Stomach (tissue), 9 donors: Measurements from ENCODE around the gene DHX29. TPM values are rescaled to one million over a fixed set of nuclear protein-coding genes. Genes with fewer than 3 reads are reported as not detected.

Experiments
- DNase-seq, 2 donors: peaks; one replicate each; pipeline versions ENCODE4 v3.0.0 to v3.0.0-alpha.2; 2013 to 2019
- H3K27ac ChIP-seq, 5 donors: fragments of 200-600 bp in 4 of 5; sonication (generic) in 4 of 5; one replicate each; pipeline ENCODE4 v1.5.1; 2013 to 2019; ENCODE audit warnings: mild to moderate bottlenecking in 1 of 5, moderate library complexity in 1 of 5
- H3K27me3 ChIP-seq, 3 donors: fragments of 200-600 bp; sonication (generic); one replicate each; pipeline ENCODE4 v1.5.1; 2017 to 2019; ENCODE audit warnings: mixed run types in 1 of 3
- H3K36me3 ChIP-seq, 4 donors: fragments of 200-600 bp; sonication (generic); 1 replicate in 3 of 4; 2 replicates in 1 of 4; pipeline ENCODE4 v1.5.1; 2016 to 2019
- H3K4me1 ChIP-seq, 4 donors: fragments of 200-600 bp; sonication (generic); one replicate each; pipeline ENCODE4 v1.5.1; 2016 to 2019
- H3K4me3 ChIP-seq, 4 donors: fragments of 200-600 bp; sonication (generic) in 3 of 4; one replicate each; pipeline ENCODE4 v1.5.1; 2016 to 2019; ENCODE audit warnings: mild to moderate bottlenecking in 1 of 4
- H3K9me3 ChIP-seq, 4 donors: fragments of 200-600 bp; sonication (generic); one replicate each; pipeline ENCODE4 v1.5.1; 2016 to 2019
- EP300 ChIP-seq: sonication (generic); formaldehyde crosslinking; IDR thresholded peaks from one replicate; pipeline ENCODE4 v1.6.1; 2017; ENCODE audit warnings: antibody characterized with exemption
- POLR2A ChIP-seq, 4 donors: fragments of 450-650 bp; IDR thresholded peaks; one replicate each; pipeline ENCODE4 v1.6.1; 2016; ENCODE audit warnings: antibody characterized with exemption in 4 of 4, control low read depth in 2 of 4, mild to moderate bottlenecking in 1 of 4, moderate library complexity in 1 of 4
- POLR2AphosphoS5 ChIP-seq, 3 donors: sonication (generic); formaldehyde crosslinking; IDR thresholded peaks; one replicate each; pipeline ENCODE4 v1.6.1; 2016; ENCODE audit warnings: antibody characterized with exemption in 3 of 3
- WGBS, 5 donors: extraction: QIAGEN DNeasy Blood & Tissue Kit in 3 of 5; methylation state at CpG; one replicate each; pipeline versions ENCODE4 v1.1.5 to v1.1.7; 2013 to 2018; 5-methylcytosine and 5-hydroxymethylcytosine counted together
- intact Hi-C: fragments of 100-400 bp; cut with DNase I; formaldehyde crosslinking; loops from one replicate; pipeline ENCODE4 v1.15.1; 2023; ENCODE audit warnings: low total_unique reads
- polyA plus RNA-seq, 3 donors: library from polyadenylated mRNA; stranded (reverse); fragments of 200-250 nt; gene quantifications; one replicate each; pipeline ENCODE4 v1.2.3, GENCODE V29; 2013
- total RNA-seq, 5 donors: library from RNA; depleted of rRNA; stranded (reverse); fragments of >200 nt; gene quantifications; one replicate each; pipeline versions ENCODE4 v1.1.0 to v1.2.3, GENCODE V29; 2014 to 2016
- TF ChIP-seq, protein P1 (sequence below), 7 experiments: fragments of 450-650 bp in 4 of 7; fragments of 200-600 bp in 3 of 7; sonication (generic) in 3 of 7; IDR thresholded peaks; one replicate each; pipeline ENCODE4 v1.5.1; 2016 to 2019; ENCODE audit warnings: antibody characterized with exemption in 7 of 7, control low read depth in 2 of 7, mild to moderate bottlenecking in 1 of 7
- donor health status: healthy with polysubstance abuse.
- donor health status: Bipolar disorder and iron deficiency.
- donor health status: healthy.

The DHX29 gene
- total and polyA plus RNA-seq, 8 donors: 4.3 to 54.5 (median 12.1) TPM

GRCh38 chr5:55347786-55348185 lies 40.3 kb upstream of the DHX29 start:
- no peak overlapping the region for H3K27ac ChIP-seq
- no peak for TF ChIP-seq EP300
- TF ChIP-seq, protein P1, sequence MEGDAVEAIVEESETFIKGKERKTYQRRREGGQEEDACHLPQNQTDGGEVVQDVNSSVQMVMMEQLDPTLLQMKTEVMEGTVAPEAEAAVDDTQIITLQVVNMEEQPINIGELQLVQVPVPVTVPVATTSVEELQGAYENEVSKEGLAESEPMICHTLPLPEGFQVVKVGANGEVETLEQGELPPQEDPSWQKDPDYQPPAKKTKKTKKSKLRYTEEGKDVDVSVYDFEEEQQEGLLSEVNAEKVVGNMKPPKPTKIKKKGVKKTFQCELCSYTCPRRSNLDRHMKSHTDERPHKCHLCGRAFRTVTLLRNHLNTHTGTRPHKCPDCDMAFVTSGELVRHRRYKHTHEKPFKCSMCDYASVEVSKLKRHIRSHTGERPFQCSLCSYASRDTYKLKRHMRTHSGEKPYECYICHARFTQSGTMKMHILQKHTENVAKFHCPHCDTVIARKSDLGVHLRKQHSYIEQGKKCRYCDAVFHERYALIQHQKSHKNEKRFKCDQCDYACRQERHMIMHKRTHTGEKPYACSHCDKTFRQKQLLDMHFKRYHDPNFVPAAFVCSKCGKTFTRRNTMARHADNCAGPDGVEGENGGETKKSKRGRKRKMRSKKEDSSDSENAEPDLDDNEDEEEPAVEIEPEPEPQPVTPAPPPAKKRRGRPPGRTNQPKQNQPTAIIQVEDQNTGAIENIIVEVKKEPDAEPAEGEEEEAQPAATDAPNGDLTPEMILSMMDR (IDR thresholded peaks at IDR 0.05): no peak
- no peak for TF ChIP-seq POLR2AphosphoS5 (IDR thresholded peaks at IDR 0.05)
- no peak for TF ChIP-seq POLR2A (IDR thresholded peaks at IDR 0.05)
- H3K4me1 ChIP-seq: peaks cover 0 to 17% (median 8%) of the 10 kb centered on the region in 4 donors
- H3K4me3 ChIP-seq: no peak overlapping the region
- peaks cover 28 to 86% (median 76%) of the 10 kb centered on the region in 4 donors for H3K36me3 ChIP-seq
- H3K27me3 ChIP-seq: no peaks in the 10 kb centered on the region
- 93 to 97% (median 95%) methylated on average over 3 of the region's 3 CpGs for WGBS, 5 donors
- intact Hi-C loops: loop anchor here (10.0 kb wide), 1 partner anchor 347 kb away; no protein-coding TSS in a partner anchor
- H3K9me3 ChIP-seq: no peaks in the 10 kb centered on the region
- no peak for DNase-seq

DNA sequence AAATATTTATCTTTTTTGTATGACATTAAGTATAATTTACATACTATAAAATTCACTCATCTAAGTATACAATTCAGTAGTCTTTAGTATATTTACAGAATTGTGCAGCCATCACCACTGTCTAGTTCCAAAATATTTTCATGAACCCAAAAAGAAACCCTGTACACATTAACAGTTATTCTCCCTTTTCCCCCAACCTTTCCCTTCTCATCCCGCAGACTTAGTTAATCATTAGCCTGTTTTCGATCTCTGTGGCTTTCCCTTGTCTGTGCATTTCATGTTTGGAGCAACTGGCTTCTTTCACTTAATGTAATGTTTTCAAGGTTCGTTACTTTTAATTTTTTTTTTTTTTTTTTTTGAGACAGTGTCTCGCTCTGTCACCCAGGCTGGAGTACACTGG lies 37.8 kb upstream of the DHX29 start:
- Histone ChIP-seq H3K4me1 (peaks cover 0 to 23% (median 9%) of the 10 kb centered on the region in 4 donors), H3K36me3 (peaks cover 27 to 83% (median 70%) of the 10 kb centered on the region in 4 donors), H3K9me3 (no peaks in the 10 kb centered on the region), H3K27me3 (no peaks in the 10 kb centered on the region), H3K27ac (no peak overlapping the region), H3K4me3 (no peak overlapping the region)
- TF ChIP-seq, protein P1 (IDR thresholded peaks at IDR 0.05): no peak
- TF ChIP-seq POLR2A (IDR thresholded peaks at IDR 0.05) (no peak), EP300 (no peak), POLR2AphosphoS5 (IDR thresholded peaks at IDR 0.05) (no peak)
- intact Hi-C loops: loop anchor here (10.0 kb wide), 1 partner anchor 349 kb away; no protein-coding TSS in a partner anchor
- peak in 1 of 2 donors; percentile 16 for DNase-seq
- WGBS, 5 donors: 78 to 86% (median 81%) methylated on average over 4 of the region's 4 CpGs

GRCh38 chr5:55344392-55344992 lies 37.0 kb upstream of the DHX29 start:
- H3K27ac ChIP-seq: peak overlapping the region in 1 of 5 donors; percentile 13
- TF ChIP-seq, protein P1 (IDR thresholded peaks at IDR 0.05): peak in 5 of 7 experiments; percentile 44 to 87 (median 83)
- TF ChIP-seq EP300: no peak
- peak in 1 of 3 donors; percentile 31 for TF ChIP-seq POLR2AphosphoS5 (IDR thresholded peaks at IDR 0.05)
- DNase-seq: peak; percentile 66 to 82
- peaks cover 0 to 23% (median 9%) of the 10 kb centered on the region in 4 donors for H3K4me1 ChIP-seq
- 33 to 38% (median 37%) methylated on average over 2 of the region's 2 CpGs for WGBS, 5 donors
- peaks cover 21 to 75% (median 67%) of the 10 kb centered on the region in 4 donors for H3K36me3 ChIP-seq
- no peaks in the 10 kb centered on the region for H3K9me3 ChIP-seq
- H3K4me3 ChIP-seq: no peak overlapping the region
- no peaks in the 10 kb centered on the region for H3K27me3 ChIP-seq
- intact Hi-C loops: loop anchor here (10.0 kb wide), 1 partner anchor 350 kb away; no protein-coding TSS in a partner anchor

- H3K4me3 ChIP-seq: no peak overlapping the region
- no peak for DNase-seq
- peaks cover 21 to 66% (median 58%) of the 10 kb centered on the region in 4 donors for H3K36me3 ChIP-seq
- no peaks in the 10 kb centered on the region for H3K9me3 ChIP-seq
- WGBS, 5 donors: 46 to 75% (median 68%) methylated on average over 1 of the region's 1 CpG
- no peaks in the 10 kb centered on the region for H3K27me3 ChIP-seq
- H3K27ac ChIP-seq: peak overlapping the region in 1 of 5 donors; percentile 13
- TF ChIP-seq POLR2AphosphoS5 (IDR thresholded peaks at IDR 0.05) (no peak), POLR2A (IDR thresholded peaks at IDR 0.05) (no peak), EP300 (no peak)
- TF ChIP-seq, protein P1 (IDR thresholded peaks at IDR 0.05): no peak
- intact Hi-C loops: loop anchor here (10.0 kb wide), 1 partner anchor 351 kb away; no protein-coding TSS in a partner anchor
- peaks cover 0 to 27% (median 9%) of the 10 kb centered on the region in 4 donors for H3K4me1 ChIP-seq
Observed at GRCh38 chr5:55343609-55344008, 36.1 kb upstream of the DHX29 start.
